ENCODE measurements around the gene KDM2B.

- TF ChIP-seq CTCF (IDR thresholded peaks at IDR 0.05) = no peak
- no peak for TF ChIP-seq POLR2A (IDR thresholded peaks at IDR 0.05)
Observed at GRCh38 chr12:121400332-121401139, 180.3 kb downstream of the KDM2B start.
